Measurements from ENCODE around the gene CHRNA9. TPM values are rescaled to one million over a fixed set of nuclear protein-coding genes. Genes with fewer than 3 reads are reported as not detected.
A peak's percentile ranks its signal among the peaks of the same experiment; 100 is the strongest.

The CHRNA9 gene
- polyA plus RNA-seq, 2 of the 4 experiments (the other 2 are of a cell fraction) = 1.3 to 1.6 TPM

- DNase-seq (ENCODE audit: low read depth in 1 of 2, low spot score in 1 of 2) (no peak), ATAC-seq (no peak), FAIRE-seq (no peak)
- no peak for TF ChIP-seq GATA3 (IDR thresholded peaks at IDR 0.05; ENCODE audit: borderline replicate concordance)
- no peak for TF ChIP-seq BCL3 (IDR thresholded peaks at IDR 0.05)
- no peak for TF ChIP-seq NFE2L2 (conservative IDR thresholded peaks at IDR 0.05; ENCODE audit: low read length)
- TF ChIP-seq FOSB (CRISPR knock-in tag; IDR thresholded peaks at IDR 0.05) = no peak
- TF ChIP-seq RCOR1 (IDR thresholded peaks at IDR 0.05; ENCODE audit: low read depth, low read length) = no peak
- TF ChIP-seq FOSL2 (IDR thresholded peaks at IDR 0.05) = no peak
- no peak for TF ChIP-seq FOSL2 (CRISPR knock-in tag; IDR thresholded peaks at IDR 0.05)
- TF ChIP-seq RNF2 (IDR thresholded peaks at IDR 0.05; ENCODE audit: borderline replicate concordance, low read depth) = no peak
- Histone ChIP-seq H3K4me3 (no peak overlapping the region), H3K4me1 (peaks cover 14% of the 10 kb centered on the region; the same call in 1 of the 3 replicates), H3K4me2 (no peak overlapping the region), H3K27ac (no peak overlapping the region), H3K9me3 (peaks cover 6% of the 10 kb centered on the region; the same call in 1 of the 3 replicates)
- POLR2A ChIA-PET = no interaction called here
- CTCF ChIA-PET = interaction anchor here (1.0 kb wide), 1 partner anchor 13 kb away, joined by 4 read pairs; no protein-coding TSS in a partner anchor
- 92% methylated on average over 4 of the region's 4 CpGs for WGBS (ENCODE audit: missing lambda C conversion rate)
These were observed 39.6 kb upstream of the CHRNA9 start for GRCh38 chr4:40295572-40295971.

DNA sequence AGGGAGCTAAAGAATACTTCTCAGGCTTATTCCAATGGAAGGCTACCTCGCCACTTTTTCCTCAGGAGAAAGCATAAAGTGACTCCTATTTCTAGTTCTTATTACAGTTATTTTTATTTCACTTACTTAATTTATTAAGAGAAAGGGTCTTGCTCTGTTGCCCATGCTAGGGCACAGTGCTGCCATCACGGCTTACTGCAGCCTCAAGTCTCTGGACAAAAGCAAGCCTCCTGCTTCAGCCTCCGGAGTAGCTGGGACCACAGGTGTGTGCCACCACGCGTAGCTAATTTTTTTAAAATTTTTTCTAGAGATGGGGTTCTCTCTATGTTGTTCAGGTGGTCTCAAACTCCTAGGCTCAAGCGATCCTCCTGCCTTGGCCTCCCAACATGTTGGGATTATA is 36.0 kb upstream of the CHRNA9 start:
- ATAC-seq (no peak), DNase-seq (ENCODE audit: low read depth in 1 of 2, low spot score in 1 of 2) (no peak), FAIRE-seq (no peak)
- Histone ChIP-seq H3K4me2 (no peak overlapping the region), H3K4me3 (no peak overlapping the region), H3K4me1 (peaks cover 14% of the 10 kb centered on the region; the same call in 1 of the 3 replicates), H3K9me3 (peaks cover 6% of the 10 kb centered on the region; the same call in 1 of the 3 replicates), H3K27ac (no peak overlapping the region; a peak in 2 of 6 replicates)
- WGBS (ENCODE audit: missing lambda C conversion rate) = 93% methylated on average over 6 of the region's 6 CpGs
- CTCF ChIA-PET = no interaction called here
- TF ChIP-seq TP53 (CRISPR knock-in tag; IDR thresholded peaks at IDR 0.05) (no peak), KDM5A (IDR thresholded peaks at IDR 0.05) (no peak), CBX2 (IDR thresholded peaks at IDR 0.05; ENCODE audit: borderline replicate concordance, low read depth) (no peak), NPAS2 (CRISPR knock-in tag; IDR thresholded peaks at IDR 0.05; ENCODE audit: borderline replicate concordance) (no peak), RAD21 (conservative IDR thresholded peaks at IDR 0.05 in 1 of 2, IDR thresholded peaks at IDR 0.05 in 1 of 2) (no peak), ZNF302 (CRISPR knock-in tag; IDR thresholded peaks at IDR 0.05) (no peak), BCL3 (IDR thresholded peaks at IDR 0.05) (no peak)
- POLR2A ChIA-PET = no interaction called here

- peak in 1 of 2 experiments; percentile 32 for DNase-seq (ENCODE audit: low read depth in 1 of 2, low spot score in 1 of 2)
- FAIRE-seq = no peak
- H3K4me1 ChIP-seq = peaks cover 14% of the 10 kb centered on the region; the same call in 1 of the 3 replicates
- no peak for TF ChIP-seq TFCP2L1 (CRISPR knock-in tag; IDR thresholded peaks at IDR 0.05)
- TF ChIP-seq RAD21 (conservative IDR thresholded peaks at IDR 0.05 in 1 of 2, IDR thresholded peaks at IDR 0.05 in 1 of 2) = peak; percentile 27 to 32; a peak in 3 of 5 replicates
- no peak overlapping the region for H3K4me2 ChIP-seq
- POLR2A ChIA-PET = interaction anchor here (0.5 kb wide), 1 partner anchor 41 kb away, joined by 4 read pairs; no protein-coding TSS in a partner anchor
- peak overlapping the region; percentile 4 to 26; a peak in 2 of 6 replicates for H3K27ac ChIP-seq
- 49% methylated on average over 3 of the region's 3 CpGs for WGBS (ENCODE audit: missing lambda C conversion rate)
- H3K4me3 ChIP-seq = no peak overlapping the region
- ATAC-seq = peak; percentile 43 to 44; a peak in 2 of 6 replicates
- peaks cover 12% of the 10 kb centered on the region; the same call in 1 of the 3 replicates for H3K9me3 ChIP-seq
- CTCF ChIA-PET = interaction anchor here (1.4 kb wide), 1 partner anchor 17 kb away, joined by 4 read pairs; no protein-coding TSS in a partner anchor
These were observed 35.3 kb upstream of the CHRNA9 start for GRCh38 chr4:40299811-40300292.
